Activated CD8-positive, alpha-beta memory T cell treated with anti-CD3 and anti-CD28 coated beads, Interleukin-2, amount 50 U/mL, for 24 hours (primary cell): ENCODE data around the gene C11orf24.
"Not testable (repeated sequence)": the region's sequence is repeated elsewhere in the genome, so short reads cannot be mapped to it uniquely, and the experiment has no call there.

Experiments
- DNase-seq: peaks from one replicate; pipeline ENCODE4 v3.0.0-alpha.2; 2020; ENCODE audit errors: extremely low read depth

Gene C11orf24

DNA sequence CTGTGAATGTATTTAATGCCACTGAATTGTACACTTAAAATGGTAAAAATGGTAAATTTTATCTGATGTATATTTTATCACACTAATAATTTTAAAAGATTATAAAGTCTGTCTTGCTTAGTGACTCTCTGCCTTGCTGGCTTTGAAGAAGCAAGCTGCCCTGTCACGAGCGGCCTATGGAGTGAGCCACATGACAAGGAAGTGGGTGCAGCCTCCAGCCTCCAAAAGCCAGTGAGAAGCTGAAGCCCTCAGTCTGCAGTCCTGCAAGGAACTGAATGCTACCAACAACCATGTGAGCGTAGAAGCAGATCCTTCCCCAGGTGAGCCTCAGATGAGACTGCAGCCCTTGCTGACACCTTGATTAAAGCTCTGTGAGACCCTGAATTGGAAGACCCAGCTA, 20.0 kb downstream of the C11orf24 start:
- no peak for DNase-seq

DNA sequence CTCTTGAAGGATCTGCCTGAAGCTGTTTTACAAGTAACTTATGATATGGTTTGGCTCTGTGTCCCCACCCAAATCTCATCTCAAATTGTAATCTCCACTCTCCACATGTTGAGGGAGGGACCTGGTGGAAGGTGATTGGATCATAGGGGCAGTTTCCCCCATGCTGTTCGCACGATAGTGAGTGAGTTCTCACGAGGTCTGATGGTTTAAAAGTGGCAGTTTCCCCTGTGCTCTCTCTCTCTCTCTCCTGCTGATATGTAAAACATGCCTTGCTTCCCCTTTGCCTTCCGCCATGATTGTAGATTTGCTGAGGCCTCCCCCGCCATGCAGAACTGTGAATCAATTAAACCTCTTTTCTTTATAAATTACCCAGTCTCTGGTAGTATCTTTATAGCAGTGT, 26.9 kb downstream of the C11orf24 start:
- DNase-seq, result not testable (repeated sequence)

DNA sequence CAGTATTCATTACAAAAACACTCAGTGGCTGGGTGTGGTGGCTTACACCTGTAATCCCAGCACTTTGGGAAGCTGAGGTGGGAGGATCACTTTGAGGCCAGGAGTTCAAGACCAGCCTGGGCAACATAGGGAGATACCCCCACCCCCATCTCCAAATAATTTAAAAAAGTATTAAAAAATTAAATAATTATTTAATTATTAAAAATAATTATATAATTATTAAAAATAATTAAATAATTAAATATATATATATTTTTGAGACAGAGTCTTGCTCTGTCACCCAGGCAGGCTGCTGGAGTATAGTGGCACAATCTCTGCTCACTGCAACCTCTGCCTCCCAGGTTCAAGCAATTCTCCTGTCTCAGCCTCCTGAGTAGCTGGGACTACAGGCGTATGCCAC, 27.9 kb downstream of the C11orf24 start:
- DNase-seq, result not testable (repeated sequence)

DNA sequence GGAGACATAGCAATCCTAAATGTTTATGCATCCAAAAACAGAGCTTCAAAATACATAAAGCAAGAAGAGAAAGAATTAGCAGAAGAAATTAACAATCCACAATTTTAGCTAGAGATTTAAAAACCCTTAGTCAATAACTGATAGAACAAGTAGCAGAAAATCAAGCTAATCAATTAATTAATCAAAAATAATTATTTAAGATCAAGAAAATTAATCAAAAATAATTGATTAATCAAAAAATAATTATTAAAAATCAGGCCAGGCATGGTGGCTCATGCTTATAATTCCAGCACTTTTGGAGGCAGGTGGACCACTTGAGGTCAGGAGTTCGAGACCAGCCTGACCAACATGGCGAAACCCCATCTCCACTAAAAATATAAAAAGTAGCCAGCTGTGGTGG, 29.2 kb downstream of the C11orf24 start:
- DNase-seq, result no peak

DNA sequence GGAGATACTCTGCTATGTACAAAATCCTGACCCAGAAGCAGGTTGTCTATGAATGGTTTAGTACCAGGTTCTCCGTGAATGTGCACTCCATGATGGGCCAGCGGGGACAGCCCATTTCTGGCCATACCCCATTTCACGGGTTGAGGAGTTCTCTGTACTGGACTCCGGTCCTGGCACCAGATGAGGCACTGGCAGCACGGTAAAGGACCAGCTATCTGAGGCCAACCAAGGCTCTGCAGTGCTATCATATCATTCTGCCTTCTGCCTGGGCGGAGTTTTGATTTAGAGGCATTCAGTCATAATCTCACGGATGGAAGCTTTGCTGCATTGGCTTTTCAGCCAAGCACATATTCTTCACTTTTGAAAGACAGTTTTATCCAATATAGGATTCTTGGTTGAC, 40.2 kb downstream of the C11orf24 start:
- DNase-seq, result no peak

DNA sequence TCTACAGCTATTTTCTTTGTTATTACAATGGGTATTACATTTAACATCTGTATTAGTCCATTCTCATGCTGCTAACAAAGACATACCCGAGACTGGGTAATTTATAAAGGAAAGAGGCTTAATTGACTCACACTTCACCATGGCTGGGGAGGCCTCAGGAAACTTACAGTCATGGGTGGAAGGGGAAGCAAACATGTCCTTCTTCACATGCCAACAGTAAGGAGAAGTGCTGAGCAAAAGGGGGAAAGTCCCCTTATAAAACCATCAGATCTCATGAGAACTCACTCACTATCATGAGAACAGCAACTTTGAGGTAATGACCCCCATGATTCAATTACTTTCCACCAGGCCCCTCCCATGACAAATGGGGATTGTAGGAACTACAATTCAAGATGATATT, 42.2 kb downstream of the C11orf24 start:
- no peak for DNase-seq

DNA sequence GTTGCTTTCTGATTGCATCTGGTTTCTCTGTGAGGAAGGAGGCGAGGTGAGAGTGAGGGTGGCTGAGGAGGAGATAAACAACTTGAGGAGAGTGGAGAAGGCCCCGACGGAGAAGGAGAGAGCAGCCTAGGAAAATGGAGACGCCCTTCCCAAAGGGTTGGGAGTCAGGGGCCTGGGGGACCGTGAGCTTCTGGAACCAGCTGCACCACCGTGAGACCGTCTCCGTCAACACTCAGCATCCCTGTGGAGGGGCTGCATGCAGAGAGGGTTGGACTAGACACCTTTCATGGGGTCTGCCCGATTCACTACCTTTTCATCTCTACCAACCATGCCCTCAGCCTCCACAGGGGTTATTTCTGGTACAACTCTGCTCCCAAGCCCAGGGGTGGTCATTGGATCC, 45.4 kb downstream of the C11orf24 start:
- no peak for DNase-seq

DNA sequence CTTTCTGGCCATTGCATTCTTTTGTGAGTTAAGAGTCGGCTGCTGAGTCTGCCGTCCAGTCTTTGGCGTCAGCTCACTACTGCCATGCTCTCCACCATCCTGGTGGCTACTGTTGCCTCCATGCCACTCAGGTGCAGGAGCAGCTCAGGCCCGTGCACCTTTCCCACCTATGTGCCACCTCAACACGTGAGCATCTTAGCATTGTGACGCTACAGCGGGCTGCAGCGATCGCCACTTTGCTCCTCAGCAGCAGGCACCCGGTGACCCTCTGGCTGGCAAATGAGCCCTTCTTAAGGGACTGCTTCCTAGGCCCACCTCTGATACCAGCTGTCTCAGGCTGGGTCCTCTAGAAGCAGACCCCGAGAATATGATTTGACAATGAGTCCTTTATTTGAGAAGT, 47.2 kb downstream of the C11orf24 start:
- no peak for DNase-seq

DNA sequence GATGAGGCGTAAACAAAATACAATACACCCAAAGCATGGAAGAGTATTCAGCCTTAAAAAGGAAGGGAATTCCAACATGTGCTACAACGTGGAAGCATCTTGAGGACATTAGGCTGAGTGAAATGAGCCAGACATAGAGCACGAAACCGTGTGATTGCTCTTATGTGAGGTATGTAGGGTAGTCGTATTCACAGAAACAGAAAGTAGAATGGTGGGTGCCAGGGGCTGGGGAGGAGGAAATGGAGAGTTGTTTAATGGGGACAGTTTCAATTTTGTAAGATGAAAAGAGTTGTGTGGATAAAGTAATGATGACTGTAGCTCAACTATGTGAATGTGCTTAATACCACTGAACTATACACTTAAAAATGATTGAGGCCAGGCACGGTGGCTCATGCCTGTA, 48.5 kb downstream of the C11orf24 start:
- DNase-seq, result no peak

DNA sequence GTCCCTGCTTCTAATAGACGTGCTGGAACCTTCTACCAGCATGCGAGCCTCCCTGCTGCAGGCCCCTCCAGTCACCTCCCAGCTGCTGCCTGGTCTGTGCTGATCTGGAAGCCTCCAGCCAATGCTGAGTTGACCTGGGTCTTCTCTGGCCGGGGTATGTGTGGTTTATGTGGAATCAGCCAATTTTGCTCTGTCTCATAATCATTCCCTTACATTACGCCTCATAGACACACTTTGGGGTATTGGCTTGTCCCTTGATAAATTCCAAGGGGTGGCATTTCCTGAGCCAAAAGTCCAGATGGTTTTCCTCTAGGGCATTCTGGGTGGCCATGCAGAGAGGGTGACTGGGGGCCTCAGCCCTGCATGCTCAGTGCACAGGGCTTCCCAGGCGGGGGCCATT, 50.4 kb downstream of the C11orf24 start:
- DNase-seq, result no peak

DNA sequence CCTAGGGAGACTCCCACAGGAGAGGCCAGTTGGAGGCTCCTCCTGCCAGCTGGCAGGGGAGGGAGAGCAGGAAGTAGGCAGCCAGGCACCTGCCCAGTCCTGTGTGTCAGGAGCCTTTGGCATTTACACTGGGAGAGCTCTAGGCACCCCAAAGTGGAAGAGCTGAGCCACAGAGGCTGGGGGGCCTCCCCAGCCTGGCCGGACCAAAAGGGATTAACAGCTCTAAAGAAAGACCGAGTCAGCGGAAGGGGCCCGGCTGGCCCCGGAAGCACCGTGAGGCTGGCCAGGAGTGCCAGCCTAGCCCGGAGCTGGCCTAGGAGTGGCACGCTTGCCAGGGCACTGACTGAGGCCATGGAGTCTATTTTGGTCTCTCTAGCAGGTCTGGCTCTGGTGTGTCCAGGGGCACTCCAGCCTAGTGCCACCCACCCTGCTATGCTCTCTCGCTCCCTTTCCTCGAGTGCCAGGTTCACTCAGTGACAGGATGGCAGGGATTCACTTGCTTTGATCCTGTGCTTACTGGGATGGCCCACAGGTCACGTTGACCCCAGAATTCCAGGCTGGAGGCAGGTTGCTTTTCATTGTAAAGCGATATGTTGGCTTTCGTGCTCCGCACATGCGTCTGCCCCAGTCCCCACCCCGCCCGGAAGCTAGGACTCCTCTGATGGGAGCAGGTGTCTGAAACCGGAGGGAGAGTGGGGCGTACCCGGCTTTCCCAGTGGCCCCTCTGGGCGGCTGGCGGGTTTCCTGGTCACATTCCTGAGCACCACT, 55.4 kb downstream of the C11orf24 start:
- DNase-seq, result no peak

DNA sequence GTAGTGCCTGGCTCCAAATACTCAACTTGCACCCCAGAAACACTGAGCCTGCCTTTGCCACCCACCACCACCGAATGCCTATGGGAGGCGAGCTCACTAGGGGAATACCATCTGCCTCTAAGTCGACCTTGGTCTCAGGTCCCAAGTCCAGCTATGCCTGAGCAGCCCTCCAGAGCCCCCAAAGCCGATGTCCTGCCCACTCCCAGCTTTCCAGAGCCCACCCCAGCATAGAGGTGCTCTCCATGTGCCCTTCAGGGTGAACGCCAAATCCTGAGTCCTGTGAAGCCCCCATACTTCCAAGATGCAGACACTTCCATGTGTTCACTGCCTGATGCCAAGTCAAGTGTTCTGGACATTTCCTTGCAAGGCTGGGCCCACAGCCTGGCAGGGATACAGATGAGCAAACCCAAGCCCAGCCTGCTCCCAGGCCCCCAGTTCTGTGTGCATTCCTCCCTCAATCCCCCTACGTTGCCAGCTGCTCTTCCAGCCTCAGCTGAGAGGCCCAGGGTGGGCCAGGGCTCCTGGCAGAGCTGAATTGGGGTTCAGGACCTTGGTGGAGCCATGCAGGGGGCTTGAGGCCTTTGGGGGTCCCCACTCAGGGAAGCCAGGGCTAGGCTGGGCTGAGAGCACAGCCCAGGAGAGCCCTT, 56.1 kb downstream of the C11orf24 start:
- DNase-seq, result no peak

DNA sequence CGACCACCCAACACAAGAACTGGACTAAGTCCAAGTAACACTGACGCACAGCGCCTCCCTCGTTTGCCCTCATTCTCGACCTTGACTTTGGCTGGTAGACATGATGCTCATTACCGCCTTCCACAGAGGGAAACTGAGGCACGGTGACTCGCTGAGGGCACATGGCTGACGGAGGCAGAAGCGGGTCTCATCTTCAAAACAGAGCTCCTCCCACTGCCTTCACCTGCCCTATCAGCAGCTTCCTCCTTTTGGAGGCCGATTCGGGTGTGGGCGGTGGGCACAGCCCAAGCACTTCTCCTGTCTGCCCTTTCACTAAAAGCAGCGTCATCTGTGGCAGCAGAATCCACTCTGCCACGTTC, 56.7 kb downstream of the C11orf24 start:
- no peak for DNase-seq

DNA sequence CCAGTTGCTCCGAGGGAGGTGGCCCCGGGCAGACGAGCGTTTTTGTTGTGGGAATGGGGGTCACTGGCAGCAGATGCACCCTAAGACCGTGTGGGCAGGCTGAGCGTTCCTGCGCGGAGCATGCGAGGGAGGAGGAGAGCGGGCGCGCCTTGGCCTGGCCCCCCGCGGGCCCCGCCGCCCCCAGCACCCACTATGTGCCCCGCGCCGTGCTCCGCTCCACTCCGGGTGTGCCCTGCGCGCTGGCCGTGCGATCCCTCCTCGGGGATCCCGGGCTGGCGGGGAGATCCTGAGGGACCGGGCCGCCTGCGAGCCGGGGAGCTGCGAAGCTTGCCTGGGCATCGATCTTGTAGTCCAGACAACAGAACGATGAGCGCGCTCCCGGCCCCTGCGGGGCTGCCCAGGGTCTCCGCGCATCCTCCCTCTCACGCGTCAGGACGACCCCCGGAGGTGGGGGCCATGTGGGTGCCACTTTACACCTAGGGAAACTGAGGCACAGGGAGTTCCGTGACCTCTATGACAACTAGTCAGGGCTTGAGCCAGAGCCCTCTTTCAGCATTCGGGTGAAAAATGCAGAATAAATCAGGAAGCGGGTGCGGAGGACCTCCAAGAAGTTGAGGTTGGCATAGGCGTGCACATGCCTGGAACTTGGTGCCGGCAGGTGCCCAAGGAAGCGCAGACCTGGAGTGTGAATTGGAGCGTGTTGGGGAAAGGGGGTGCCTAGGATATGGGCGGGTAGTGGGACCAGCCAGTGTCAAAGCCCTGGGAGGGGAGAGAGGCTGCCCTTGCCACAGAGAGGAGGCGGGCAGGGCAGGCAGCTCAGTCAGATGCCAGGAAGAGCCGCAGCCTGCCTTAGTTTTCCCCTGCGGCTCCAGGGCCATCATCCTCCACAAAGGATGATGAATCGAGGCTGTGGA, 57.3 kb downstream of the C11orf24 start:
- no peak for DNase-seq

DNA sequence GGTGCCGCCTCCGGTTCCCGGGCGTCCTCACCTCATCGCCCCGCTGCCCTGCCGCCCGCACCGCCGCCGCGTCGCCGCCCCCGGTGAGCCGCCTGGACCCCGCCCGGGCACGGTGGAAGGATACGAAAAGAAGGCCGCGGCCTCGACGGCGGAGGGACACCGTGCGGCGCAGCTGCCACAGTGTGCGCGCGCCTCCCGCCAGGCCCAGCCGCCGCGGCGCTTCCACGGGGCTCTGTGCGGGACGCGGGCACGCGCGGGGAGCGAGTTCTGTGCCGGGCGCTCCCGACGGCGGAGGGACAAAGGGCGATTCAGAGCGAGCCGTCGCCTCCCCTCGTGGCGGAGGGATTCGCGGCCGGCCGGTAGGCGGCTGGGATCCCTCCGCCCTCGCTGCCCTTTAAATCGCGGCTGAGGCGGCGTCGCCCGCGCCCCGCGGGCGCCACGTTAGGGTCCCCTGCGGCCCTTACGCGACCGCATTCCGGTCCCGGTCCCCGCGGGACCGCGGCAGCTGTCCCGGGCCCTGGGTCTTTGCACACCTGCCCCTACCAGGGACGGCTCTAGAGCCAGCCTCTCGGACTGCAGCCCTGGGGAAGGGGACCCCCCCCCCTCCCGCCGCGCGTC, 58.1 kb downstream of the C11orf24 start:
- DNase-seq, result peak; percentile 56

DNA sequence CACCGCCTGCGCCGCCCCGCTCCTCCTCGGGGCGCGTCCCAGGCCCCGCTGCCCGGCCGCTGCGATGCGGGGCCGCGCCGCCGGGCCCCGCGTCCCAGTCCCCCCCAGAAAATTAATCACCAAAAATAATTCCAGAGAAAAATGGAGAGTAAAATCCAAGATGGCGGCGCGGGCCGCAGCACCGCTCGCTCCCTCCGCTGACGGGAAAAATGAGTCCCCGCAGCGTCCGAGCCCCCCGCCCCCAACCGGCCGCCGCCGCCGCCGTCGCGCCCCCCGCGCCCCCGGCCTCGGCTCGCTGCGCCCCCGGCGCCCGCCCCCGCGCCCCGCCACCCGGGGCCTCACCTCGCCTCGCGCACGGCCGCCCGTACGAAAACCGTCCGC, 58.6 kb downstream of the C11orf24 start, which contains the start of gene KMT5B:
TSS of gene KMT5B (minus strand) at position 162 of the 381 bp plus-strand sequence. CDS start 23,220 bp downstream, outside the sequence.
- no peak for DNase-seq

DNA sequence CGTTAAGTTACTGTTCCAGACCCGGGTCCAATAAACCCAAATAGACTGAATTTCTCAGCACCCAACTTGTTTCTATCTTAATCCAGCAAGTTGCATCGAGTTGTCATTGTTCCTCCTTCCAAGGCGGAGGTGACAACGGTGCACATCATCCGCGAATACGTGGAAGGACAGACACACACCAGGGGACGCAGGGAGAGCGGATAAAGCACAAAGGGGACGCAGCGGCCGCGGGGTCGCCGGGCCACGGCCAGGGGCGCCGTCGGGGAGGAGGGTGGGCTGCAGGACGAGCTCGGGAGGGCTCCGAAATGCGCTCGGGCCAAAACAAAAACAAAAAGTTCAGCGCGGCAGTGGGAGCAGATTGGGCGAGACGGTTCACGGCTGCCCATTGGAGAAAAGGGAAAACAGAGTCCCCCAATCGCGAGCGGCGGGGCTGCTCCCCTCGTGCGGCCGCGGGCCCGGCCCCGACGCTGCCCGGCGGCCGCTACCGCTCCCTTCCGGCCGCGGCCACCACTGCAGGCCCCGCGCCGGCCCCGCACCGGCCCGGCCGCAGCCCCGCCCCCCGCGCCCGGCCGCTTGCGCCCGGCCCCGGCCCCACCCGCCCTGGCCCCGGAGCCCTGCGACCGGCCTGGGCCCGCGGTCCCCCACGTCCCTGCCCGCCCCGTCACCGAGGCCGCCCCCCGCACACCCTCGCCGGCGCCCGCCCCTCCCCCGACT, 59.2 kb downstream of the C11orf24 start:
- no peak for DNase-seq

DNA sequence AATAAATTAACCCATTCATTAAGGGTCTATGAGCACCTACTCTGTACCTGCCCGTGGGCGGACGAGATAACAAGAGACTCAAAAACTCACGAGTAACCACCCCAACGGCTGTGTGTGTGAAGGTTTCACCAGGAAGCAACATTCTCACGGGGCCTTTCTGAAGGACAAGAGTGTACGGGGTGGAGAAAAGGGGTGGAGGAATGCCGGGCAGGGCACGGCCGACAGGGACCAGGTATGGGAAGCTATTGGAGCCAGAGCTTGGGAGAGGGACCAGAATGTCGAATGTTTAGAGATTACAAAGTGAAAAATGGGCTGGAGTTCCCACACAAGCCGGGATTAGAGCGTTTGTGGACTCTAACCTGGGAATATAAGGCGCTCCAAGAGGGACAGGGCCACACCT, 60.2 kb downstream of the C11orf24 start:
- no peak for DNase-seq
